ENCODE data around the gene ZNF516. TPM values are rescaled to one million over a fixed set of nuclear protein-coding genes. Genes with fewer than 3 reads are reported as not detected.

Gene ZNF516
- total and polyA plus RNA-seq, 2 of the 4 experiments (the other 2 are of a cell fraction): 7.9 to 16.9 TPM

GRCh38 chr18:76433788-76434187, 61.3 kb downstream of the ZNF516 start:
- Histone ChIP-seq H3K23ac (ENCODE audit: low read depth, low read length) (no peak overlapping the region), H4K91ac (ENCODE audit: insufficient read depth, low read depth, low read length) (no peak overlapping the region), H2AFZ (replicated peaks; ENCODE audit: low read length, poor library complexity) (no peak overlapping the region), H3K27ac (ENCODE audit: insufficient read depth, low read length) (no peak overlapping the region), H3K56ac (ENCODE audit: extremely low read depth, insufficient read depth, low read length) (no peak overlapping the region), H2BK20ac (ENCODE audit: low read depth, low read length) (no peak overlapping the region), H3K79me1 (ENCODE audit: low read depth in 1 of 2, low read length in 2 of 2) (peaks cover 48 to 97% of the 10 kb centered on the region in 2 experiments), H3K4me1 (ENCODE audit: control insufficient read depth, insufficient read depth, low read length) (peaks cover 6% of the 10 kb centered on the region), H2AK9ac (replicated peaks; ENCODE audit: low read depth, low read length, poor library complexity) (peak overlapping the region; percentile 11), H2BK120ac (ENCODE audit: low read depth, low read length) (no peak overlapping the region), H3K9ac (ENCODE audit: low read depth, low read length) (no peak overlapping the region), H3K4me3 (ENCODE audit: insufficient read depth, low read depth, low read length) (no peak overlapping the region), H3K9me3 (ENCODE audit: control insufficient read depth, insufficient read depth, low read length) (no peaks in the 10 kb centered on the region), H3K14ac (replicated peaks; ENCODE audit: low read depth, low read length) (no peak overlapping the region), H4K20me1 (ENCODE audit: insufficient read depth, low read length) (peaks cover 95% of the 10 kb centered on the region), H3K18ac (ENCODE audit: low read depth, low read length) (no peak overlapping the region), H2AK5ac (ENCODE audit: low read depth, low read length) (no peak overlapping the region), H3K4me2 (ENCODE audit: low read depth, low read length) (no peak overlapping the region), H4K8ac (ENCODE audit: low read depth in 2 of 2, low read length in 2 of 2) (no peak overlapping the region), H3K27me3 (ENCODE audit: control insufficient read depth, insufficient read depth, low read length) (no peaks in the 10 kb centered on the region), H2BK15ac (ENCODE audit: low read depth, low read length) (no peak overlapping the region), H3K36me3 (ENCODE audit: control insufficient read depth, insufficient read depth, low read length) (peaks cover 47% of the 10 kb centered on the region), H3K4ac (ENCODE audit: low read depth, low read length) (no peak overlapping the region), H2BK5ac (ENCODE audit: low read depth, low read length, poor library complexity, severe bottlenecking) (no peak overlapping the region), H4K5ac (ENCODE audit: low read depth, low read length) (no peak overlapping the region), H3K9me1 (ENCODE audit: insufficient read depth, low read length) (peaks cover 18% of the 10 kb centered on the region; the same call in 1 of the 2 replicates)
- intact Hi-C loops (cut with micrococcal nuclease): no loop called here
- ChIA-PET POLR2A (ENCODE audit: unreplicated experiment) (interaction anchor here (0.6 kb wide), 1 partner anchor 1225 kb away, joined by 3 read pairs; the partner anchor contains the start of gene PTGR3), CTCF (no interaction called here)
- in situ Hi-C loops (cut with MboI; ENCODE audit: low sequenced_read_pairs): no loop called here
- DNase-seq (no peak), ATAC-seq (ENCODE audit: low read depth) (no peak)
- BruUV-seq (replicated peaks): no TSS peak
- 95% methylated on average over 12 of the region's 17 CpGs; no CpG with 5 or more reads in 1 of the 2 experiments for WGBS, 2 experiments (ENCODE audit: extremely low coverage in 2 of 2, insufficient read length in 1 of 2)
- dilution Hi-C loops (cut with HindIII; ENCODE audit: low sequenced_read_pairs, unreplicated experiment): no loop called here
- TF ChIP-seq MAZ (IDR thresholded peaks at IDR 0.05; ENCODE audit: borderline replicate concordance, low read depth, low read length): no peak
- no peak for TF ChIP-seq RFX5 (IDR thresholded peaks at IDR 0.05; ENCODE audit: low read depth, low read length)
- no peak for TF ChIP-seq FOS (IDR thresholded peaks at IDR 0.05; ENCODE audit: low read depth, low read length)
- no peak for TF ChIP-seq RAD21 (IDR thresholded peaks at IDR 0.05; ENCODE audit: low read length)
- no peak for TF ChIP-seq CEBPB (IDR thresholded peaks at IDR 0.05; ENCODE audit: low read depth, low read length)
- no peak for TF ChIP-seq CTCF (conservative IDR thresholded peaks at IDR 0.05; ENCODE audit: low read depth, low read length)
